HS-5 (cell line): ENCODE results near the gene TSSK3.

Experiments
- DNase-seq: peaks from one replicate; pipeline ENCODE4 v3.0.0-alpha.2; 2012; ENCODE audit warnings: low read depth

The TSSK3 gene

GRCh38 chr1:32362474-32363313 is at the start of gene TSSK3, which contains the start of gene FAM229A:
Gene TSSK3, plus strand, starts transcription at chr1:32362539. Its CDS starts 163 bp downstream, at chr1:32362702.
Gene FAM229A, minus strand, starts transcription at chr1:32362485. Its CDS starts 394 bp downstream, at chr1:32362091.
- DNase-seq = no peak

GRCh38 chr1:32316903-32317277 is 45.4 kb upstream of the TSSK3 start:
- no peak for DNase-seq

- no peak for DNase-seq
Measured at GRCh38 chr1:32318127-32318869, 44.0 kb upstream of the TSSK3 start.

GRCh38 chr1:32321712-32322291 is 40.5 kb upstream of the TSSK3 start:
- no peak for DNase-seq

GRCh38 chr1:32327204-32327603 is 35.1 kb upstream of the TSSK3 start:
- no peak for DNase-seq

GRCh38 chr1:32329931-32330466 is 32.3 kb upstream of the TSSK3 start:
- DNase-seq = no peak

- no peak for DNase-seq
Measured at GRCh38 chr1:32330558-32331151, 31.7 kb upstream of the TSSK3 start.

- DNase-seq = no peak
Measured at GRCh38 chr1:32331549-32331948, 30.8 kb upstream of the TSSK3 start.

GRCh38 chr1:32332290-32333079 is 29.9 kb upstream of the TSSK3 start:
- no peak for DNase-seq

GRCh38 chr1:32333251-32333963 is 28.9 kb upstream of the TSSK3 start:
- no peak for DNase-seq

GRCh38 chr1:32334274-32334861 is 28.0 kb upstream of the TSSK3 start:
- no peak for DNase-seq

- DNase-seq = no peak
Measured at GRCh38 chr1:32334864-32335534, 27.3 kb upstream of the TSSK3 start.

GRCh38 chr1:32335535-32335789 is 26.9 kb upstream of the TSSK3 start:
- DNase-seq = no peak

- no peak for DNase-seq
Measured at GRCh38 chr1:32335790-32336590, 26.3 kb upstream of the TSSK3 start, which contains the start of gene MARCKSL1. Gene MARCKSL1, minus strand, starts transcription at chr1:32336233. Its CDS starts 200 bp downstream, at chr1:32336033.

GRCh38 chr1:32336591-32336932 is 25.8 kb upstream of the TSSK3 start:
- DNase-seq = no peak

GRCh38 chr1:32336963-32337675 is 25.2 kb upstream of the TSSK3 start:
- DNase-seq = no peak

GRCh38 chr1:32337855-32338636 is 24.3 kb upstream of the TSSK3 start:
- no peak for DNase-seq
